Measurements from ENCODE around the gene FBXO44. TPM values are rescaled to one million over a fixed set of nuclear protein-coding genes. Genes with fewer than 3 reads are reported as not detected.

FBXO44 gene
- total and polyA plus RNA-seq, 5 experiments from 2014 or later: 6.4 to 55.7 (median 10.1) TPM

GRCh38 chr1:11707621-11708276 is 53.1 kb downstream of the FBXO44 start:
- Mint-ChIP-seq H3K9me3 (no peaks in the 10 kb centered on the region), H3K27ac (no peak overlapping the region), H3K4me3 (no peak overlapping the region), H3K36me3 (no peaks in the 10 kb centered on the region), H3K4me1 (peaks cover 0 to 7% (median 0%) of the 10 kb centered on the region in 4 donors), H3K27me3 (peaks cover 0 to 11% (median 7%) of the 10 kb centered on the region in 5 donors)
- POLR2A ChIA-PET: interaction anchor here (1.4 kb wide), 1 partner anchor 44 kb away, joined by 3 read pairs; the partner anchor contains the start of gene FBXO6
- DNase-seq (no peak), ATAC-seq (no peak)

GRCh38 chr1:11708554-11709350 is 54.1 kb downstream of the FBXO44 start:
- Mint-ChIP-seq H3K36me3 (no peaks in the 10 kb centered on the region), H3K4me3 (no peak overlapping the region), H3K4me1 (peaks cover 0 to 4% (median 0%) of the 10 kb centered on the region in 4 donors), H3K27me3 (peaks cover 0 to 11% (median 6%) of the 10 kb centered on the region in 5 donors), H3K9me3 (no peaks in the 10 kb centered on the region), H3K27ac (no peak overlapping the region)
- POLR2A ChIA-PET: interaction anchor here (1.0 to 1.4 kb wide), 2 partner anchors 9 to 45 kb away, joined by 3 to 4 read pairs; partner anchors contain the start of gene FBXO6
- ATAC-seq: no peak
- DNase-seq: no peak

- H3K27me3 Mint-ChIP-seq: peaks cover 0 to 11% (median 0%) of the 10 kb centered on the region in 5 donors
- POLR2A ChIA-PET: no interaction called here
- no peak overlapping the region for H3K4me3 Mint-ChIP-seq
- H3K9me3 Mint-ChIP-seq: no peaks in the 10 kb centered on the region
- no peaks in the 10 kb centered on the region for H3K36me3 Mint-ChIP-seq
- no peak for ATAC-seq
- peaks cover 0 to 2% (median 0%) of the 10 kb centered on the region in 4 donors for H3K4me1 Mint-ChIP-seq
- no peak overlapping the region for H3K27ac Mint-ChIP-seq
- no peak for DNase-seq
These were observed 56.8 kb downstream of the FBXO44 start for GRCh38 chr1:11711490-11711889.

GRCh38 chr1:11712285-11712684 is 57.6 kb downstream of the FBXO44 start:
- no peaks in the 10 kb centered on the region for H3K36me3 Mint-ChIP-seq
- POLR2A ChIA-PET: no interaction called here
- peaks cover 0 to 11% (median 0%) of the 10 kb centered on the region in 5 donors for H3K27me3 Mint-ChIP-seq
- H3K9me3 Mint-ChIP-seq: no peaks in the 10 kb centered on the region
- DNase-seq (no peak), ATAC-seq (no peak)
- H3K27ac Mint-ChIP-seq: no peak overlapping the region
- H3K4me3 Mint-ChIP-seq: no peak overlapping the region
- H3K4me1 Mint-ChIP-seq: peaks cover 0 to 2% (median 0%) of the 10 kb centered on the region in 4 donors

Other genes starting within 250 kb of the FBXO44 start
- gene DISP3, start 175.7 kb upstream of the FBXO44 start, total RNA-seq: under 1 TPM; 0.69 to 0.96 TPM
- gene DISP3, start 175.7 kb upstream of the FBXO44 start, polyA plus RNA-seq: under 1 TPM in 2 of 3 donors, not detected in 1; 0.09 to 0.21 TPM
- gene FBXO2, start 448 bp upstream of the FBXO44 start, total RNA-seq: 1 to 10 TPM; 2.5 to 3.8 TPM
- gene FBXO2, start 448 bp upstream of the FBXO44 start, polyA plus RNA-seq: 1 to 10 TPM; 2.3 to 5.4 (median 3.6) TPM
- gene FBXO6, start 9.3 kb downstream of the FBXO44 start, total RNA-seq: 1 to 10 TPM; 3.2 to 3.7 TPM
- 10 to 100 TPM; 12.9 to 22.2 (median 14.0) TPM for gene FBXO6, start 9.3 kb downstream of the FBXO44 start, polyA plus RNA-seq
- gene MAD2L2, start 26.3 kb downstream of the FBXO44 start, total RNA-seq: 10 to 100 TPM; 19.7 to 21.3 TPM
- 10 to 100 TPM; 52.2 to 66.1 (median 54.2) TPM for gene MAD2L2, start 26.3 kb downstream of the FBXO44 start, polyA plus RNA-seq
- under 1 TPM; 0.22 to 0.29 TPM for gene DRAXIN, start 36.8 kb downstream of the FBXO44 start, total RNA-seq
- gene DRAXIN, start 36.8 kb downstream of the FBXO44 start, polyA plus RNA-seq: under 1 TPM; 0.07 to 0.29 (median 0.14) TPM
- 10 to 100 TPM; 16.7 to 19.3 TPM for gene AGTRAP, start 81.3 kb downstream of the FBXO44 start, total RNA-seq
- 100 to 1,000 TPM in 1 of 3 donors, 10 to 100 TPM in 2; 57.3 to 106 (median 90.0) TPM for gene AGTRAP, start 81.3 kb downstream of the FBXO44 start, polyA plus RNA-seq
- gene C1orf167, start 107.3 kb downstream of the FBXO44 start, total RNA-seq: not detected
- not detected for gene C1orf167, start 107.3 kb downstream of the FBXO44 start, polyA plus RNA-seq
- 10 to 100 TPM; 63.9 to 71.7 TPM for gene MTHFR, start 151.1 kb downstream of the FBXO44 start, total RNA-seq
- gene MTHFR, start 151.1 kb downstream of the FBXO44 start, polyA plus RNA-seq: 1 to 10 TPM; 3.7 to 9.5 (median 8.0) TPM
- 10 to 100 TPM; 26.8 to 31.8 TPM for gene CLCN6, start 151.3 kb downstream of the FBXO44 start, total RNA-seq
- 1 to 10 TPM; 1.2 to 2.8 (median 2.1) TPM for gene CLCN6, start 151.3 kb downstream of the FBXO44 start, polyA plus RNA-seq
- gene NPPA, start 192.9 kb downstream of the FBXO44 start, total RNA-seq: not detected
- not detected for gene NPPA, start 192.9 kb downstream of the FBXO44 start, polyA plus RNA-seq
- gene NPPB, start 204.1 kb downstream of the FBXO44 start, total RNA-seq: not detected
- not detected for gene NPPB, start 204.1 kb downstream of the FBXO44 start, polyA plus RNA-seq

Measured in naive thymus-derived CD8-positive, alpha-beta T cell (primary cell).